Measurements from ENCODE around the gene SLC45A3.
"Not testable (repeated sequence)": the region's sequence is repeated elsewhere in the genome, so short reads cannot be mapped to it uniquely, and the experiment has no call there.

The SLC45A3 gene

GRCh38 chr1:205636138-205636530, 44.2 kb downstream of the SLC45A3 start:
- DNase-seq (ENCODE audit: low spot score) = not testable (repeated sequence)

- no peak for DNase-seq (ENCODE audit: low spot score)
Observed at GRCh38 chr1:205633421-205633976, 46.8 kb downstream of the SLC45A3 start.

GRCh38 chr1:205632669-205633169, 47.6 kb downstream of the SLC45A3 start:
- DNase-seq (ENCODE audit: low spot score) = no peak

GRCh38 chr1:205631768-205632668, 48.3 kb downstream of the SLC45A3 start, which contains the start of gene ELK4:
Gene ELK4 (minus strand): TSS chr1:205632011. CDS start chr1:205623882, 8,129 bp downstream.
- DNase-seq (ENCODE audit: low spot score) = peak; percentile 99

GRCh38 chr1:205631010-205631767, 49.1 kb downstream of the SLC45A3 start:
- DNase-seq (ENCODE audit: low spot score) = peak; percentile 86

- DNase-seq (ENCODE audit: low spot score) = no peak
Observed at GRCh38 chr1:205630651-205631009, 49.7 kb downstream of the SLC45A3 start.

GRCh38 chr1:205630241-205630640, 50.1 kb downstream of the SLC45A3 start:
- no peak for DNase-seq (ENCODE audit: low spot score)

- DNase-seq (ENCODE audit: low spot score) = no peak
Observed at GRCh38 chr1:205629751-205630150, 50.6 kb downstream of the SLC45A3 start.

GRCh38 chr1:205627956-205628355, 52.4 kb downstream of the SLC45A3 start:
- no peak for DNase-seq (ENCODE audit: low spot score)

- DNase-seq (ENCODE audit: low spot score) = no peak
Observed at GRCh38 chr1:205626216-205626615, 54.1 kb downstream of the SLC45A3 start.

- DNase-seq (ENCODE audit: low spot score) = no peak
Observed at GRCh38 chr1:205623646-205624045, 56.7 kb downstream of the SLC45A3 start.

- DNase-seq (ENCODE audit: low spot score) = no peak
Observed at GRCh38 chr1:205620269-205620668, 60.0 kb downstream of the SLC45A3 start.

- no peak for DNase-seq (ENCODE audit: low spot score)
Observed at GRCh38 chr1:205619376-205619775, 60.9 kb downstream of the SLC45A3 start.

GRCh38 chr1:205616563-205617293, 63.6 kb downstream of the SLC45A3 start:
- DNase-seq (ENCODE audit: low spot score) = no peak

GRCh38 chr1:205615789-205616188, 64.5 kb downstream of the SLC45A3 start:
- DNase-seq (ENCODE audit: low spot score) = no peak

GRCh38 chr1:205613854-205614412, 66.4 kb downstream of the SLC45A3 start:
- DNase-seq (ENCODE audit: low spot score) = no peak

GRCh38 chr1:205612556-205612955, 67.8 kb downstream of the SLC45A3 start:
- no peak for DNase-seq (ENCODE audit: low spot score)

GRCh38 chr1:205612104-205612503, 68.2 kb downstream of the SLC45A3 start:
- DNase-seq (ENCODE audit: low spot score) = no peak

- DNase-seq (ENCODE audit: low spot score) = no peak
Observed at GRCh38 chr1:205610901-205611466, 69.3 kb downstream of the SLC45A3 start.

GRCh38 chr1:205610036-205610435, 70.3 kb downstream of the SLC45A3 start:
- DNase-seq (ENCODE audit: low spot score) = no peak
